MCF 10A (cell line): ENCODE results near the gene ALDH1A3. TPM values are rescaled to one million over a fixed set of nuclear protein-coding genes. Genes with fewer than 3 reads are reported as not detected.

Experiments used
- BruUV-seq: library from RNA; stranded (reverse); fragments of 400-500 nt; replicated peaks from 2 replicates; lab custom pipeline; 2021; lab: Mats Ljungman, UMichigan
- CTCF ChIA-PET: fragments of 300-600 bp; sonication (Branson Sonifier 250); formaldehyde crosslinking; extraction: SDS; loops from one replicate; lab custom pipeline; 2021; ENCODE audit warnings: antibody characterized with exemption, inconsistent platforms; lab: Yijun Ruan, JAX
- POLR2A ChIA-PET: fragments of 300-600, 350-650 bp; sonication (Branson Sonifier 250); formaldehyde crosslinking; extraction: SDS; loops from one replicate; lab custom pipeline; 2020; ENCODE audit warnings: antibody characterized with exemption, inconsistent platforms; lab: Yijun Ruan, JAX
- DNase-seq: peaks from one replicate; pipeline ENCODE4 v3.0.0-alpha.2; 2018; ENCODE audit not compliant: unreplicated experiment
- H3K27ac Mint-ChIP-seq: one replicate; pipeline ENCODE4 v1.8.0; 2022; ENCODE audit warnings: mild to moderate bottlenecking, low read depth, mixed read lengths; ENCODE audit not compliant: unreplicated experiment
- H3K27me3 Mint-ChIP-seq: one replicate; pipeline ENCODE4 v1.8.0; 2022; ENCODE audit warnings: mixed read lengths; ENCODE audit not compliant: insufficient read depth, unreplicated experiment
- H3K36me3 Mint-ChIP-seq: one replicate; pipeline ENCODE4 v1.8.0; 2022; ENCODE audit warnings: mild to moderate bottlenecking, moderate library complexity, mixed read lengths; ENCODE audit not compliant: insufficient read depth, unreplicated experiment
- H3K4me1 Mint-ChIP-seq: one replicate; pipeline ENCODE4 v1.8.0; 2022; ENCODE audit warnings: mixed read lengths; ENCODE audit not compliant: insufficient read depth, unreplicated experiment
- H3K4me3 Mint-ChIP-seq: one replicate; pipeline ENCODE4 v1.8.0; 2022; ENCODE audit warnings: mild to moderate bottlenecking, moderate library complexity, mixed read lengths; ENCODE audit not compliant: unreplicated experiment
- H3K9me3 Mint-ChIP-seq: one replicate; pipeline ENCODE4 v1.8.0; 2022; ENCODE audit warnings: mixed read lengths; ENCODE audit not compliant: unreplicated experiment
- intact Hi-C: fragments of 100-400 bp; cut with micrococcal nuclease; formaldehyde crosslinking; loops from 2 replicates; pipeline ENCODE4 v1.14.1; 2022
- total RNA-seq: library from RNA; stranded (reverse); gene quantifications from 2 replicates; pipeline ENCODE4 v1.2.3, GENCODE V29; 2022
- TF ChIP-seq, protein P1 (sequence below): fragments of 200-600 bp; IDR thresholded peaks from one replicate; pipeline ENCODE4 v1.8.0; 2022; ENCODE audit warnings: antibody characterized with exemption, mild to moderate bottlenecking; ENCODE audit not compliant: unreplicated experiment

Gene ALDH1A3
- total RNA-seq, 1 experiment from 2014 or later = 4.3 TPM

DNA sequence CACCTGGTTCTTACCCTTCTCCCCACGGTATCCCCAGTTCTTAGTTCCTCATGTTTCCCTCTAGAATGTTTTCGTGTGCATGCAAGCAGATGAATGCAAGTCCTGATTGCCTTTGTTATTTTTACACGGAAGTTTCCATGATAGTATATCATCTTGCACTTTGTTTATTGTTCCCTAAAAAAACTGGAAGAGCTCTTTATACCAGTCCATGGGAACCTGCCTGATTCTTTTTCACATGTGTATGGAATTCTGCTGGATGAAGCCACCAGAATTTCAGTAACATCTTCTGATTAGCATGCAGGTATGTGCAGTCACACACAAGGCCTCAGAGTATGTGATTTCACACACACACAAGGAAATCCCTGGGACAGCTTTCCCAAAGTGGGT is 23.5 kb downstream of the ALDH1A3 start:
- no peaks in the 10 kb centered on the region for H3K9me3 Mint-ChIP-seq
- no peak for DNase-seq
- BruUV-seq = no TSS peak
- H3K27me3 Mint-ChIP-seq = no peaks in the 10 kb centered on the region
- intact Hi-C loops = no loop called here
- H3K27ac Mint-ChIP-seq = peak overlapping the region; percentile 76
- TF ChIP-seq, protein P1, sequence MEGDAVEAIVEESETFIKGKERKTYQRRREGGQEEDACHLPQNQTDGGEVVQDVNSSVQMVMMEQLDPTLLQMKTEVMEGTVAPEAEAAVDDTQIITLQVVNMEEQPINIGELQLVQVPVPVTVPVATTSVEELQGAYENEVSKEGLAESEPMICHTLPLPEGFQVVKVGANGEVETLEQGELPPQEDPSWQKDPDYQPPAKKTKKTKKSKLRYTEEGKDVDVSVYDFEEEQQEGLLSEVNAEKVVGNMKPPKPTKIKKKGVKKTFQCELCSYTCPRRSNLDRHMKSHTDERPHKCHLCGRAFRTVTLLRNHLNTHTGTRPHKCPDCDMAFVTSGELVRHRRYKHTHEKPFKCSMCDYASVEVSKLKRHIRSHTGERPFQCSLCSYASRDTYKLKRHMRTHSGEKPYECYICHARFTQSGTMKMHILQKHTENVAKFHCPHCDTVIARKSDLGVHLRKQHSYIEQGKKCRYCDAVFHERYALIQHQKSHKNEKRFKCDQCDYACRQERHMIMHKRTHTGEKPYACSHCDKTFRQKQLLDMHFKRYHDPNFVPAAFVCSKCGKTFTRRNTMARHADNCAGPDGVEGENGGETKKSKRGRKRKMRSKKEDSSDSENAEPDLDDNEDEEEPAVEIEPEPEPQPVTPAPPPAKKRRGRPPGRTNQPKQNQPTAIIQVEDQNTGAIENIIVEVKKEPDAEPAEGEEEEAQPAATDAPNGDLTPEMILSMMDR = no peak
- ChIA-PET POLR2A (interaction anchor here (1.1 kb wide), 1 partner anchor 95 kb away, joined by 3 read pairs; no protein-coding TSS in a partner anchor), CTCF (interaction anchor here (0.7 to 1.7 kb wide), 5 partner anchors 9 to 355 kb away, joined by 3 to 12 read pairs (median 4); partner anchors contain the start of gene LRRK1)
- no peak overlapping the region for H3K4me3 Mint-ChIP-seq
- no peaks in the 10 kb centered on the region for H3K4me1 Mint-ChIP-seq
- H3K36me3 Mint-ChIP-seq = no peaks in the 10 kb centered on the region

DNA sequence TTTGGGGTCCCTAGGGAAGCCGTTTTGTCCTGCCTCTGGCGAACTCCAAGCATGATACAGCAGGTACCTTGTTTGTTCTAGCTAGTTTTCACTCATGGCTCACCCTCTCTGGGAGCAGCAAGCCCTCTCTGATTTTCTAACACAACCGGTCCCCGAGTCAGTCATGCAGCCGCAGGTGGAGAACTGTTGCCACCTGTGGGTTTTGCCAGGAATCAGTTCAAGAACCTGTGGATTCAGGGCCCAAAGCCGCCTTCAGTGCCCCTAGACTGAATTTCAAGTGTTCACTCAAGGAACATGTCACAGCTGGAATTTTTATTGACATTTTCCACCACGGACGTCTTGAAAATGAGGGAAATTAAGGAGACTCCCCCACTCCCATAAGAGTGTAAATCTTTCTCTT is 26.2 kb downstream of the ALDH1A3 start:
- intact Hi-C loops = no loop called here
- CTCF ChIA-PET = interaction anchor here (0.8 to 3.2 kb wide), 3 partner anchors 12 to 106 kb away, joined by 3 to 28 read pairs (median 6); partner anchors contain the start of gene LRRK1

DNA sequence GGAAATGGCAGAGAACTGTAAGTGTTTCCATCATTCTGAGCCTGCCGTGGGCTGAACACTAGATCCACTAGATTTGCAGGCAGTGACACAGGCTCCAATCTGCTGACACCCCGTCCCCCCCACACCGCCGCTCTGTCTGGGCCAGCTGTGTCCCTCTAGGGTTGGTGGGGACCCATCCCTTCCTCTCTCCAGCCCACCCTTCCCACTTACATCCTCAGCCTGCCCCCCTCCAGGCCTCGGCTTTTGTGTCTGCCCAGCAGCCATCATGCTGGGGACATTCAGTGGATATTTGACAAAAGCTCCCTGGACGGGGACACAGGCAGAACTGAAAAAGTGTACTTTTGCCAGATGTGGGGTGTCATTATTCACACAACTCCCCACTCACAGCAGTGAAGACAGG is 28.8 kb downstream of the ALDH1A3 start:
- H3K36me3 Mint-ChIP-seq = peaks cover 6% of the 10 kb centered on the region
- CTCF ChIA-PET = interaction anchor here (0.6 to 3.2 kb wide), 2 partner anchors 9 to 559 kb away, joined by 3 to 28 read pairs; partner anchors contain the start of gene LRRK1

More for the DNA sequence above, 26.2 kb downstream of the ALDH1A3 start:
- Mint-ChIP-seq H3K27me3 (no peaks in the 10 kb centered on the region), H3K36me3 (peaks cover 6% of the 10 kb centered on the region), H3K9me3 (no peaks in the 10 kb centered on the region), H3K27ac (no peak overlapping the region), H3K4me3 (no peak overlapping the region), H3K4me1 (no peaks in the 10 kb centered on the region)
- DNase-seq = no peak
- TF ChIP-seq, protein P1 = no peak
- POLR2A ChIA-PET = no interaction called here
- BruUV-seq = no TSS peak

DNA sequence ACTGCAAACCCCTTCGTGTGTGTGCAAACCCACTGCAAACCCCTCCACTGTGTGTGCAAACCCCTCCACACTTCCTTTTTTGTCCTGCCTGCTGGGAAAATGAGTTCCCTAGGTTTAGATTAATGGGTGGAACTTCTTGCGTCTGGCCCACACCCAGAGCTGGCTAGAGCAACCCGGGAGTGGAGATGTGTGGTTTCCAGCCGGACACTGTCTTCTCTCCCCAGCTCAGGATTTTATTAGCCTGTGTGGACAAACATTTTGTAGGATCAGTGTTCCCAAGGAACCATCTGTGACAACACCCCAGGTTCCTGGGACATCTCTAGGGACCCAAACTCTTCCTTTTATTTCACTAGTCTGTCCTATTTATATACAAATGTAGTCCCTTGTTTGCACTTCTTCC is 29.9 kb downstream of the ALDH1A3 start:
- ChIA-PET CTCF (interaction anchor here (0.6 to 1.0 kb wide), 2 partner anchors 37 to 106 kb away, joined by 3 read pairs; no protein-coding TSS in a partner anchor), POLR2A (no interaction called here)
- no peaks in the 10 kb centered on the region for H3K27me3 Mint-ChIP-seq
- no TSS peak for BruUV-seq
- no peak overlapping the region for H3K4me3 Mint-ChIP-seq
- TF ChIP-seq, protein P1 = no peak
- DNase-seq = no peak
- H3K36me3 Mint-ChIP-seq = peaks cover 6% of the 10 kb centered on the region
- peaks cover 7% of the 10 kb centered on the region for H3K9me3 Mint-ChIP-seq
- no peak overlapping the region for H3K27ac Mint-ChIP-seq
- intact Hi-C loops = no loop called here
- H3K4me1 Mint-ChIP-seq = no peaks in the 10 kb centered on the region

More for the DNA sequence above, 28.8 kb downstream of the ALDH1A3 start:
- H3K4me3 Mint-ChIP-seq = no peak overlapping the region
- H3K4me1 Mint-ChIP-seq = no peaks in the 10 kb centered on the region
- POLR2A ChIA-PET = no interaction called here
- intact Hi-C loops = no loop called here
- no TSS peak for BruUV-seq
- peaks cover 4% of the 10 kb centered on the region for H3K9me3 Mint-ChIP-seq
- H3K27me3 Mint-ChIP-seq = no peaks in the 10 kb centered on the region
- TF ChIP-seq, protein P1 = no peak
- no peak for DNase-seq
- no peak overlapping the region for H3K27ac Mint-ChIP-seq
